K562 (cell line): ENCODE data around the gene ABHD14A. TPM values are rescaled to one million over a fixed set of nuclear protein-coding genes. Genes with fewer than 3 reads are reported as not detected.

ENCODE experiments used
- ATAC-seq: fragments of 200-7000 bp; cut with Tn5 transposase; 3 replicates; pipeline ENCODE4 v1.9.1; 2020; ENCODE audit warnings: moderate library complexity
- BruUV-seq: library from RNA; stranded (reverse); fragments of 400-500 nt; replicated peaks from 2 replicates; lab custom pipeline; 2021; lab: Mats Ljungman, UMichigan
- CTCF ChIA-PET: fragments of 300-600 bp; formaldehyde crosslinking; extraction: SDS; loops from one replicate; lab custom pipeline; 2021; ENCODE audit warnings: low intra/inter-chr PET ratio; lab: Yijun Ruan, JAX
- POLR2A ChIA-PET: fragments of 300-600, 350-650 bp; sonication (Branson Sonifier 250); formaldehyde crosslinking; extraction: SDS; loops from one replicate; lab custom pipeline; 2021; ENCODE audit warnings: antibody characterized with exemption, inconsistent platforms; lab: Yijun Ruan, JAX
- DNase-seq, 4 experiments: peaks; one replicate each; pipeline versions ENCODE4 v3.0.0 to v3.0.0-alpha.2; 2011 to 2018; ENCODE audit warnings: low spot score in 3 of 4, mixed read lengths in 3 of 4; ENCODE audit errors: extremely low read depth in 1 of 4
- FAIRE-seq: peaks from 2 replicates; lab custom pipeline; 2011; peaks lifted over from hg19 to GRCh38; lab: Jason Lieb, UNC
- H2AFZ ChIP-seq: 2 replicates; pipeline ENCODE4 v1.6.0; 2011; ENCODE audit warnings: low read depth, low read length, control low read depth, inconsistent platforms
- H3K27ac ChIP-seq: fragments of 200-600 bp; 3 replicates; pipeline ENCODE4 v1.8.0; 2011; ENCODE audit warnings: low read depth, mild to moderate bottlenecking, control low read depth, inconsistent platforms, low read length, moderate library complexity, mixed read lengths; ENCODE audit errors: extremely low read depth
- H3K27me3 ChIP-seq, 2 experiments: fragments of 300-600 bp in 1 of 2; 2 replicates in 1 of 2; 3 replicates in 1 of 2; pipeline versions ENCODE4 v1.6.0 to v1.8.0; 2011; ENCODE audit warnings: inconsistent platforms in 2 of 2, low read length in 2 of 2, mild to moderate bottlenecking in 1 of 2, mixed read lengths in 1 of 2, moderate library complexity in 1 of 2; ENCODE audit not compliant: control insufficient read depth in 2 of 2, insufficient read depth in 2 of 2
- H3K36me3 ChIP-seq: fragments of 300-600 bp; 3 replicates; pipeline ENCODE4 v1.8.0; 2011; ENCODE audit warnings: mild to moderate bottlenecking, low read length, inconsistent platforms; ENCODE audit not compliant: control insufficient read depth, insufficient read depth
- H3K4me1 ChIP-seq, 2 experiments: fragments of 200-600 bp in 1 of 2; replicated peaks in 1 of 2; 2 replicates in 1 of 2; 3 replicates in 1 of 2; pipeline versions ENCODE4 v1.5.1 to v1.8.0; 2011; ENCODE audit warnings: inconsistent platforms in 2 of 2, low read length in 2 of 2, mild to moderate bottlenecking in 1 of 2, mixed read lengths in 1 of 2, moderate library complexity in 1 of 2; ENCODE audit not compliant: control insufficient read depth in 2 of 2, insufficient read depth in 2 of 2
- H3K4me2 ChIP-seq: 2 replicates; pipeline ENCODE4 v1.6.1; 2011; ENCODE audit warnings: low read length, control low read depth, inconsistent platforms, mixed read lengths; ENCODE audit not compliant: insufficient read depth
- H3K4me3 ChIP-seq: fragments of 200-600 bp; sonication (generic), shearing (Covaris generic); 2 replicates; pipeline ENCODE4 v1.5.1; 2016; ENCODE audit warnings: control low read depth, inconsistent platforms
- H3K79me2 ChIP-seq: fragments of 200-600 bp; 3 replicates; pipeline ENCODE4 v1.8.0; 2011; ENCODE audit warnings: low read length, inconsistent platforms; ENCODE audit not compliant: control insufficient read depth, insufficient read depth
- H3K9ac ChIP-seq, 2 experiments: 2 replicates each; pipeline versions ENCODE4 v1.6.0 to v1.6.1; 2011; ENCODE audit warnings: low read depth in 2 of 2, low read length in 2 of 2, control low read depth in 1 of 2, inconsistent platforms in 1 of 2, mild to moderate bottlenecking in 1 of 2, mixed read lengths in 1 of 2; ENCODE audit not compliant: insufficient read depth in 1 of 2
- H3K9me1 ChIP-seq: one replicate; pipeline ENCODE4 v1.6.0; 2011; ENCODE audit warnings: inconsistent platforms, mild to moderate bottlenecking, low read length, moderate library complexity; ENCODE audit not compliant: control insufficient read depth, insufficient read depth
- H3K9me3 ChIP-seq: replicated peaks from 2 replicates; pipeline ENCODE4 v1.5.1; 2011; ENCODE audit warnings: low read depth, low read length, inconsistent platforms; ENCODE audit not compliant: control insufficient read depth, insufficient read depth
- H4K20me1 ChIP-seq: replicated peaks from 2 replicates; pipeline ENCODE4 v1.6.1; 2011; ENCODE audit warnings: low read length, inconsistent platforms, mixed read lengths; ENCODE audit not compliant: control insufficient read depth, insufficient read depth
- ADNP ChIP-seq: fragments of 200-800 bp; sonication (Bioruptor generic); IDR thresholded peaks from 2 replicates; pipeline ENCODE4 v1.6.1; 2016; ENCODE audit warnings: missing genetic modification characterization, missing compliant biosample characterization
- CHD2 ChIP-seq: IDR thresholded peaks from 2 replicates; pipeline ENCODE4 v1.6.1; 2011; ENCODE audit warnings: low read depth, low read length
- LEF1 ChIP-seq: fragments of 450-650 bp; IDR thresholded peaks from 2 replicates; pipeline ENCODE4 v1.6.1; 2016; ENCODE audit warnings: mild to moderate bottlenecking
- PURB ChIP-seq: sonication (generic); formaldehyde crosslinking; IDR thresholded peaks from 2 replicates; pipeline ENCODE4 v1.9.0; 2021; ENCODE audit warnings: low read depth, mild to moderate bottlenecking, missing genetic modification reagents
- SIRT6 ChIP-seq: IDR thresholded peaks from one replicate; pipeline ENCODE4 v1.6.1; 2012; ENCODE audit warnings: low read depth, mild to moderate bottlenecking, control low read depth, inconsistent platforms, low read length, moderate library complexity
- SPI1 ChIP-seq: IDR thresholded peaks from 2 replicates; pipeline ENCODE4 v1.6.1; 2011; ENCODE audit warnings: low read depth, low read length, control low read depth, borderline replicate concordance
- TFAM ChIP-seq: fragments of 250-450 bp; sonication (Bioruptor Pico); conservative IDR thresholded peaks from 2 replicates; pipeline ENCODE4 v1.5.0; 2021; ENCODE audit warnings: mild to moderate bottlenecking, moderate library complexity
- THRA ChIP-seq: fragments of 450-650 bp; IDR thresholded peaks from 2 replicates; pipeline ENCODE4 v1.6.1; 2017; ENCODE audit warnings: mild to moderate bottlenecking, moderate library complexity
- ZBTB2 ChIP-seq: fragments of 450-650 bp; IDR thresholded peaks from 2 replicates; pipeline ENCODE4 v1.6.1; 2016; ENCODE audit warnings: antibody characterized with exemption
- ZNF384 ChIP-seq: IDR thresholded peaks from 2 replicates; pipeline ENCODE4 v1.6.1; 2012; ENCODE audit warnings: low read depth, low read length, improper control_type of control experiment
- WGBS: fragments of 100-300 bp; shearing (Covaris generic); methylation state at CpG from one replicate; pipeline ENCODE4 v1.1.6; 2016; ENCODE audit warnings: low coverage, mixed read lengths; ENCODE audit not compliant: insufficient coverage; ENCODE audit errors: missing lambda C conversion rate; 5-methylcytosine and 5-hydroxymethylcytosine counted together
- in situ Hi-C: fragments of 300-500 bp; cut with MboI; formaldehyde crosslinking; loops from 4 replicates; pipeline ENCODE4 v1.15.0; 2018; ENCODE audit warnings: inconsistent platforms, mixed read lengths
- intact Hi-C: fragments of 100-400 bp; cut with micrococcal nuclease; formaldehyde crosslinking; loops from 2 replicates; pipeline ENCODE4 v1.14.2; 2022
- polyA plus RNA-seq, 8 experiments: library from polyadenylated mRNA; depleted of rRNA in 4 of 8; stranded (reverse) in 5 of 8; unstranded in 3 of 8; fragments of >200 nt; fragmentation: Nextera tagmentation in 2 of 8; fragmentation: Illumina TruSeq in 1 of 8; extraction: Ambion mirVana in 2 of 8; extraction: Trizol in 1 of 8; gene quantifications; 2 replicates each; pipeline versions ENCODE4 v1.2.1 to v1.2.3, GENCODE V29; 2011 to 2014; ENCODE audit warnings: inconsistent platforms in 1 of 8, missing spikeins in 1 of 8
- small RNA-seq: library from RNA; depleted of rRNA; stranded (forward); fragments of <200 nt; gene quantifications from one replicate; pipeline ENCODE3, GENCODE V24; 2014
- total RNA-seq, 7 experiments: library from RNA; depleted of rRNA in 6 of 7; stranded (reverse); fragments of >200 nt in 6 of 7; fragmentation: Illumina TruSeq in 2 of 7; extraction: Trizol in 2 of 7; gene quantifications; 2 replicates each; pipeline versions ENCODE4 v1.2.1 to v1.2.3, GENCODE V29; 2011 to 2021; ENCODE audit warnings: low replicate concordance in 1 of 7

ABHD14A gene
- total and polyA plus RNA-seq, 9 of the 15 experiments (the other 6 are each of a cell fraction or from before 2014, with no cell fraction given) = 0.90 to 10.5 (median 8.3) TPM

GRCh38 chr3:52029535-52029934 lies 54.7 kb downstream of the ABHD14A start:
- H3K4me1 ChIP-seq = peaks cover 14 to 27% of the 10 kb centered on the region in 2 experiments
- H3K9me3 ChIP-seq = no peaks in the 10 kb centered on the region
- POLR2A ChIA-PET = interaction anchor here (0.7 to 0.9 kb wide), 2 partner anchors 14 to 16 kb away, joined by 4 to 6 read pairs; no protein-coding TSS in a partner anchor
- H3K9ac ChIP-seq = no peak overlapping the region
- H3K4me2 ChIP-seq = peak overlapping the region; percentile 52; the same call in 1 of the 2 replicates
- H3K36me3 ChIP-seq = no peaks in the 10 kb centered on the region
- no peak overlapping the region for H3K27ac ChIP-seq
- no peak for DNase-seq
- ATAC-seq = no peak
- no peaks in the 10 kb centered on the region; the same call in 1 of the 2 replicates for H4K20me1 ChIP-seq
- CTCF ChIA-PET = no interaction called here
- WGBS = 63% methylated on average over 4 of the region's 10 CpGs
- no peaks in the 10 kb centered on the region for H3K79me2 ChIP-seq
- FAIRE-seq = no peak
- intact Hi-C loops (no loop called here), in situ Hi-C loops (no loop called here)
- H3K9me1 ChIP-seq = no peaks in the 10 kb centered on the region
- H2AFZ ChIP-seq = no peak overlapping the region
- no peaks in the 10 kb centered on the region; a peak in 1 of 5 replicates for H3K27me3 ChIP-seq
- no TSS peak for BruUV-seq
- no peak overlapping the region for H3K4me3 ChIP-seq
- no peak for TF ChIP-seq CHD2
- TF ChIP-seq ZBTB2 = no peak
- no peak for TF ChIP-seq PURB (CRISPR knock-in tag)
- TF ChIP-seq SIRT6 = no peak
- no peak for TF ChIP-seq THRA
- TF ChIP-seq ADNP = no peak
- no peak for TF ChIP-seq TFAM (CRISPR knock-in tag)
- no peak for TF ChIP-seq SPI1
- no peak for TF ChIP-seq ZNF384
- no peak for TF ChIP-seq LEF1
- TF ChIP-seq, all 486 proteins: peak for 0

Small RNA genes within 50 kb of the gene (small RNA-seq; reads per million reads assigned to genes)
- not detected for gene AC115284.1

Other genes with a start within 250 kb of the ABHD14A start
Only the 7 nearest of the 14 such genes appear.
- 62.6 and 68.5 TPM in 2 replicates for gene RRP9, start 33.2 kb upstream of the ABHD14A start, total RNA-seq (2014; rRNA removed)
- 15.7 and 29.1 TPM in 2 replicates for gene RRP9, start 33.2 kb upstream of the ABHD14A start, total RNA-seq (2014; rRNA removed; fragmentation: Illumina TruSeq; extraction: Trizol)
- 48.9 and 52.4 TPM in 2 replicates for gene RRP9, start 33.2 kb upstream of the ABHD14A start, total RNA-seq (2015; rRNA removed; fragmentation: Illumina TruSeq; extraction: Trizol)
- gene RRP9, start 33.2 kb upstream of the ABHD14A start, total RNA-seq (2021) = 64.1 and 67.0 TPM in 2 replicates
- 20.3 and 23.1 TPM in 2 replicates for gene RRP9, start 33.2 kb upstream of the ABHD14A start, polyA plus RNA-seq (2011; rRNA removed)
- gene RRP9, start 33.2 kb upstream of the ABHD14A start, polyA plus RNA-seq (2014; fragmentation: Illumina TruSeq; extraction: Trizol) = 45.9 and 55.5 TPM in 2 replicates
- 10 to 100 TPM in 1 of 2 experiments, 1 to 10 TPM in 1; 5.2 to 12.9 TPM for gene RRP9, start 33.2 kb upstream of the ABHD14A start, polyA plus RNA-seq (2014; fragmentation: Nextera tagmentation; extraction: Ambion mirVana)
- 62.1 and 64.4 TPM in 2 replicates for gene RRP9, start 33.2 kb upstream of the ABHD14A start, polyA plus RNA-seq (2014; rRNA removed)
- 5.2 and 6.2 TPM in 2 replicates for gene PARP3, start 32.7 kb upstream of the ABHD14A start, total RNA-seq (2014; rRNA removed)
- gene PARP3, start 32.7 kb upstream of the ABHD14A start, total RNA-seq (2014; rRNA removed; fragmentation: Illumina TruSeq; extraction: Trizol) = 1.9 and 2.2 TPM in 2 replicates
- 4.6 and 4.7 TPM in 2 replicates for gene PARP3, start 32.7 kb upstream of the ABHD14A start, total RNA-seq (2015; rRNA removed; fragmentation: Illumina TruSeq; extraction: Trizol)
- gene PARP3, start 32.7 kb upstream of the ABHD14A start, total RNA-seq (2021) = 4.8 and 6.5 TPM in 2 replicates
- gene PARP3, start 32.7 kb upstream of the ABHD14A start, polyA plus RNA-seq (2011; rRNA removed) = 3.7 and 6.6 TPM in 2 replicates
- gene PARP3, start 32.7 kb upstream of the ABHD14A start, polyA plus RNA-seq (2014; fragmentation: Illumina TruSeq; extraction: Trizol) = 4.5 and 5.3 TPM in 2 replicates
- under 1 TPM; 0.46 to 0.55 TPM for gene PARP3, start 32.7 kb upstream of the ABHD14A start, polyA plus RNA-seq (2014; fragmentation: Nextera tagmentation; extraction: Ambion mirVana)
- 6.6 TPM in 2 replicates for gene PARP3, start 32.7 kb upstream of the ABHD14A start, polyA plus RNA-seq (2014; rRNA removed)
- not detected in 2 replicates for gene GPR62, start 19.7 kb upstream of the ABHD14A start, total RNA-seq (2014; rRNA removed)
- gene GPR62, start 19.7 kb upstream of the ABHD14A start, total RNA-seq (2014; rRNA removed; fragmentation: Illumina TruSeq; extraction: Trizol) = not detected in 2 replicates
- not detected in 2 replicates for gene GPR62, start 19.7 kb upstream of the ABHD14A start, total RNA-seq (2015; rRNA removed; fragmentation: Illumina TruSeq; extraction: Trizol)
- not detected in 2 replicates for gene GPR62, start 19.7 kb upstream of the ABHD14A start, total RNA-seq (2021)
- not detected in 2 replicates for gene GPR62, start 19.7 kb upstream of the ABHD14A start, polyA plus RNA-seq (2011; rRNA removed)
- not detected in 2 replicates for gene GPR62, start 19.7 kb upstream of the ABHD14A start, polyA plus RNA-seq (2014; fragmentation: Illumina TruSeq; extraction: Trizol)
- gene GPR62, start 19.7 kb upstream of the ABHD14A start, polyA plus RNA-seq (2014; fragmentation: Nextera tagmentation; extraction: Ambion mirVana) = not detected
- gene GPR62, start 19.7 kb upstream of the ABHD14A start, polyA plus RNA-seq (2014; rRNA removed) = not detected in 2 replicates
- gene PCBP4, start 7.6 kb upstream of the ABHD14A start, total RNA-seq (2014; rRNA removed) = 4.6 and 4.9 TPM in 2 replicates
- gene PCBP4, start 7.6 kb upstream of the ABHD14A start, total RNA-seq (2014; rRNA removed; fragmentation: Illumina TruSeq; extraction: Trizol) = 0.73 and 0.93 TPM in 2 replicates
- gene PCBP4, start 7.6 kb upstream of the ABHD14A start, total RNA-seq (2015; rRNA removed; fragmentation: Illumina TruSeq; extraction: Trizol) = 1.6 and 2.1 TPM in 2 replicates
- gene PCBP4, start 7.6 kb upstream of the ABHD14A start, total RNA-seq (2021) = 4.7 and 5.7 TPM in 2 replicates
- 3.1 and 5.5 TPM in 2 replicates for gene PCBP4, start 7.6 kb upstream of the ABHD14A start, polyA plus RNA-seq (2011; rRNA removed)
- gene PCBP4, start 7.6 kb upstream of the ABHD14A start, polyA plus RNA-seq (2014; fragmentation: Illumina TruSeq; extraction: Trizol) = 2.6 and 4.7 TPM in 2 replicates
- under 1 TPM; 0.06 to 0.07 TPM for gene PCBP4, start 7.6 kb upstream of the ABHD14A start, polyA plus RNA-seq (2014; fragmentation: Nextera tagmentation; extraction: Ambion mirVana)
- 5.8 and 6.4 TPM in 2 replicates for gene PCBP4, start 7.6 kb upstream of the ABHD14A start, polyA plus RNA-seq (2014; rRNA removed)
- 46.5 and 78.4 TPM in 2 replicates for gene ABHD14B, start 1.0 kb upstream of the ABHD14A start, total RNA-seq (2014; rRNA removed)
- 27.4 and 28.3 TPM in 2 replicates for gene ABHD14B, start 1.0 kb upstream of the ABHD14A start, total RNA-seq (2014; rRNA removed; fragmentation: Illumina TruSeq; extraction: Trizol)
- gene ABHD14B, start 1.0 kb upstream of the ABHD14A start, total RNA-seq (2015; rRNA removed; fragmentation: Illumina TruSeq; extraction: Trizol) = 33.7 and 34.0 TPM in 2 replicates
- 65.2 and 68.0 TPM in 2 replicates for gene ABHD14B, start 1.0 kb upstream of the ABHD14A start, total RNA-seq (2021)
- 107 and 114 TPM in 2 replicates for gene ABHD14B, start 1.0 kb upstream of the ABHD14A start, polyA plus RNA-seq (2011; rRNA removed)
- 72.2 and 86.5 TPM in 2 replicates for gene ABHD14B, start 1.0 kb upstream of the ABHD14A start, polyA plus RNA-seq (2014; fragmentation: Illumina TruSeq; extraction: Trizol)
- 10 to 100 TPM; 10.6 to 11.7 TPM for gene ABHD14B, start 1.0 kb upstream of the ABHD14A start, polyA plus RNA-seq (2014; fragmentation: Nextera tagmentation; extraction: Ambion mirVana)
- 80.5 and 87.3 TPM in 2 replicates for gene ABHD14B, start 1.0 kb upstream of the ABHD14A start, polyA plus RNA-seq (2014; rRNA removed)
- gene ACY1, start 8.5 kb downstream of the ABHD14A start, total RNA-seq (2014; rRNA removed) = 118 and 179 TPM in 2 replicates
- 44.6 and 70.7 TPM in 2 replicates for gene ACY1, start 8.5 kb downstream of the ABHD14A start, total RNA-seq (2014; rRNA removed; fragmentation: Illumina TruSeq; extraction: Trizol)
- 93.2 and 96.9 TPM in 2 replicates for gene ACY1, start 8.5 kb downstream of the ABHD14A start, total RNA-seq (2015; rRNA removed; fragmentation: Illumina TruSeq; extraction: Trizol)
- gene ACY1, start 8.5 kb downstream of the ABHD14A start, total RNA-seq (2021) = 134 and 138 TPM in 2 replicates
- 104 and 144 TPM in 2 replicates for gene ACY1, start 8.5 kb downstream of the ABHD14A start, polyA plus RNA-seq (2011; rRNA removed)
- gene ACY1, start 8.5 kb downstream of the ABHD14A start, polyA plus RNA-seq (2014; fragmentation: Illumina TruSeq; extraction: Trizol) = 123 and 129 TPM in 2 replicates
- 100 to 1,000 TPM; 179 to 195 TPM for gene ACY1, start 8.5 kb downstream of the ABHD14A start, polyA plus RNA-seq (2014; fragmentation: Nextera tagmentation; extraction: Ambion mirVana)
- gene ACY1, start 8.5 kb downstream of the ABHD14A start, polyA plus RNA-seq (2014; rRNA removed) = 128 and 136 TPM in 2 replicates
- 1,104 and 1,143 TPM in 2 replicates for gene RPL29, start 20.8 kb downstream of the ABHD14A start, total RNA-seq (2014; rRNA removed)
- 811 and 895 TPM in 2 replicates for gene RPL29, start 20.8 kb downstream of the ABHD14A start, total RNA-seq (2014; rRNA removed; fragmentation: Illumina TruSeq; extraction: Trizol)
- 1,065 and 1,147 TPM in 2 replicates for gene RPL29, start 20.8 kb downstream of the ABHD14A start, total RNA-seq (2015; rRNA removed; fragmentation: Illumina TruSeq; extraction: Trizol)
- gene RPL29, start 20.8 kb downstream of the ABHD14A start, total RNA-seq (2021) = 917 and 1,045 TPM in 2 replicates
- 1,156 and 1,373 TPM in 2 replicates for gene RPL29, start 20.8 kb downstream of the ABHD14A start, polyA plus RNA-seq (2011; rRNA removed)
- 1,281 and 1,602 TPM in 2 replicates for gene RPL29, start 20.8 kb downstream of the ABHD14A start, polyA plus RNA-seq (2014; fragmentation: Illumina TruSeq; extraction: Trizol)
- gene RPL29, start 20.8 kb downstream of the ABHD14A start, polyA plus RNA-seq (2014; fragmentation: Nextera tagmentation; extraction: Ambion mirVana) = 100 to 1,000 TPM; 568 to 871 TPM
- gene RPL29, start 20.8 kb downstream of the ABHD14A start, polyA plus RNA-seq (2014; rRNA removed) = 1,326 and 1,475 TPM in 2 replicates